Germinal center (tissue), 1 donor: ENCODE results near the gene STPG4.

Experiments
- DNase-seq: peaks from one replicate; pipeline ENCODE4 v3.0.0; 2012; ENCODE audit warnings: mixed read lengths, low spot score

Gene STPG4

GRCh38 chr2:47072018-47072691 is 83.0 kb downstream of the STPG4 start:
- DNase-seq = no peak

DNA sequence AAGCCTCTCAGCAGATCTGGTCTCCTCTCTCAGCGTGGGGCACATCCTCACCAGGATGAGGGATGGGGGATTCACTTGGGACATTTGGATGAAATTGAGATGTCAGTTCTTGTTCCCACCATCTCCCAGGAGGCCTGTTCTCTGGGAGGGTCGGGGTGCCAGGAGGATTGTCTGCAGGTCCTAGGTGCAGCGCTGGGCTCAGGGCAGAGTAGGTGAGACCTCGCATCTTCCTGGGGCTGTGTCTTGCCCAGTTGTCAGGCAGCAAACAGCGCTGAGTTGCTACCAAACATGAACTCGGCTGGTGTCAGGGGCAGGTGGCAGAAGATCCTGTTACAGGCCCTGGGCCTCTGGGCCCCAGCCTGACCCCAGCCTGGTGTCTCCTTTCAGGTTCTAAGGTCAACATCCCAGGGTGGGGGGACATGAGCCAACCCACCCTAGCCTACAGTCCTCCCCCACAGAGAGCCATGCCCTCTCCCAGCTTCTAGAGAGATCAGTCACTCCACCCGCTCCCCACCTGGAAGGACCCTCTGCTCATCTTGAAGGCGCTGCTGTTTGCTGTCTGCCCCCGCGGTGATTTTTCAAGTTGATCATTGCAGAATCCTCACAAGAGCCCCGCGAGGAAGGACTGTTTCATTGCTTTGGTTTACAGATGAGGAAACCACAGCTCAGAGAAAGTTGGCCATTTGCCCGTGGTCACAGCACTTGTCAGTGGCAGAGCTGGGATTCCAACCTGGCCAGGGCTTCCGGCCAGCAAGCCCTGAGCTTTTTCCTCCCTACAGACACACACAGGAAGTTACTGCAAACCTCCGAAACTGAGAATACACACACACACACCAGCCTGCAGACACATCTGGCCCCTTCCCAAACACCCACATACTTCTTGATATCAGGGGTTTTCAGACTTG is 83.9 kb downstream of the STPG4 start:
- DNase-seq = peak; percentile 30

GRCh38 chr2:47070155-47070919 is 84.8 kb downstream of the STPG4 start:
- DNase-seq = no peak

- DNase-seq = no peak
These were observed 85.4 kb downstream of the STPG4 start for GRCh38 chr2:47069628-47070154.

- no peak for DNase-seq
These were observed 86.0 kb downstream of the STPG4 start for GRCh38 chr2:47068981-47069627.

DNA sequence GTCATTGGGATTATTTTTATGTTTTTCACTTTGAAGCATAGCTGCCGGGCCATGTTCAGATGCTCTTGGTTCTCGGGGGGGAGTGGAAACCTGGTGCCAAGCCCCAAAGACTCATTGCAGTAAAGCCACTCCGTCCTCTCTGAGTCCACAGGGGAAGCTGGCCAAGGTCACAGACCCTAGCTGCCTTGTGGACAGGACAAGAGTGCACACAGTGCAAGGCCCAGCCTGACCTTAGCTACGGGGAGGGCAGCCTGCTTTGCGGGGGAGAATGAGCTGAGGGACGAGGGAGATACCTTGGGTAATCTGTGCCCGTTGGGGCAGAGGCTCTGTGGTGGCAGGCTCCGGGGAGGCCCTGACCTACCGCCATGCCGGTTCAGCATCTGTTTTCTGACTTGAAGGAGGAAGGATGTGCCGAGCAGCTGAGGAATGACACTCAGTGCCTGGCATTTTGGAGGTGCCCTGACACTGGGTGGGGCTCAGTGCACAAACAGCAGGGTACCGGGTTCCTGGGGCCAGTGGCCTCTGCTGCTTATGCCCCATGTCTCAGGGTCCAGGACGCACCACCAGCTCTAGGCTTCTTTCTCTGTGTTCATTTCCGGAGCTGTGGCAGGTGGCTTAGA is 87.2 kb downstream of the STPG4 start:
- DNase-seq = no peak

GRCh38 chr2:47065771-47066380 is 89.2 kb downstream of the STPG4 start:
- no peak for DNase-seq

- no peak for DNase-seq
These were observed 89.8 kb downstream of the STPG4 start for GRCh38 chr2:47065343-47065742.

DNA sequence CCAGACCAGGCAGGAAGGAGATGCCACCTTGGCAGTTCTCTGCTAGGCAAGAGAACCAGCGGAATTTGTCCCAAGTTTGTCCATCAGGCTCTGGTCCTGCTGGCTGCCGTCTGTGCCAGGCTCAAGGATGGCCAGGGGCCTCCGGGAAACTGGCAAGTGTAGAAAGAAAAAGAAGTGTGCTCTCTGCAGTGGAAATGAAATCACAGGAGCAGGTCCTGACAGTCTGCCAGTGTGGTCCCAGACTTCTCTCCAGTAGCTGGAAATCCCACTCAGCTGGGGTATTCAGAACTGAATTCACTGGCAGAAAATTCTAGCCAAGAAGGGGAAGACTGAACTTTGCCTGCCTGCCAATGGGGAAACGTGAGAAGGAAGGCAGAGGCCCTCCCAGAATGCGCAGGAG is 91.0 kb downstream of the STPG4 start:
- DNase-seq = no peak

GRCh38 chr2:47063538-47063930 is 91.6 kb downstream of the STPG4 start:
- no peak for DNase-seq

DNA sequence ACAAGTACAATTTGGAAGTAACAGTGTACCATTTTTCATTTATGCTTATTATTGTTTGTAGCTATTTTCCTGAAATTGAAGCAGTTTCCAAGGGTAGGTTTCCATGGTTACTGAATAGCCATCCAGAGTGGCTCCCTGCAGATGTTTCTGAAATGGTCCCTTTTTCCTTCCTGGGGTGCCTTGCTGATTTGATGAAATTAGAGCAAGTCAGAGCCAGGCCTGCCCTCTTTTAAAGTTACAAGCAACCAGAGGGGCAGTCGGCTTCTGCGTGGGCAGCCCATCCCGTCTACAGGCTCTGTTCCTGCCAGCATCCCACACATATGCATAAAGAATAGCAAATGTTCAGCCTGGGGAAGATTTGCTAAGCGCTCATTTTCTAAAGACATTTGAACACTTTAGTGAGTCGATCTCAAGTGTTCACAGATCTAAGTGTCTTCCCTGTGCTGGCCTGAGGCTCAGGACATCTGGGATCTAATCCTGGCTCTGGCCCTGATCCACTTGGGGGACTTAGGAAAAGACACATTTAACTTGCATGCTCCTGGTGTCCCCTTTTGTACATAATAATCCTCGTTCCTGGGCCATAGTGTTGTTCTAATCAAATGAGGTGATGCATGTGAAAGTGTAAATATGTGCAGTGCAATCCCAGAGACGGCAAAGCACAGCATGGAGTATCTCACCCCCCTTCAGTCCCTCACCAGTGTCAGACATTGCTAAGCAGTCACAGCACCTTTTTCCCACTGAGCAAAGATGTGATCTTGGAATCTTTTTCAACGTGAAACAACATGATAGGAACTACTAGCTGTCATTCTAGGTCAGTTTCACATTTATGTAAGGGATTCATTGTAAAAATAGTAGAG is 92.2 kb downstream of the STPG4 start:
- no peak for DNase-seq

DNA sequence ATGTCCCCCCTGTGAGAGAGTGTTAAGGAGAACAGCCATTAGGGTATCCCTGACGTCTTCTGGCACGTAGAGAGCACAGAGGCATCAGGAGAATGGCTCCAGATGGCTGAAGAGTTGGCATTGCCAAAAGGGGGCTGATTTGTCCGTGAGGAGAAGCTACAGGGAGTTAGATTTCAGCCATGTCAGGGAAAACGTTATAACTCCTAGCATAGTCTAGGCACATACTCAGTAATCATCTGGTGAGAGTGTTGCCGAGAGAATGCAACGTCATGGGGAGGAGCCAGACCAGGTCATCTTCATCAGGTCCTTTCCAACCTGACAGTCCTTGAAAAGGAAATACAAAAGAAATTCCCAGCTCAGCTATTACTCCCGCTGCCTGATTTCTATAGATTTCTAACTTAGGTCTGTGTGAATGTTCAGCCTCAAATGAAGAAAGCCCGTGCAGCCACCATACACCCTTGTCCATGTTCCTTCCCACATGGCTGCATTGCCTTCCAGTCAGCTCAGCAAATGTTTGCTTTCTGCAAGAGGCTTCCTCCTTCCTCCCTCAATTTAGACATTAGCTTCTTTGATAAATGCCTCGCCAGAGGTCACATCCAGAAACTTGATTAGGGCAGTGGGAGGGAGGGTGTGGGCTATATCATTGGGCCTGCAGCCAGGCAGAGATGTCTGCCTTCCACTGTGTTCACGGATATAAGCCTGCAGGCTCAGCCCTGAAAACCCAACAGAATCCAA is 93.0 kb downstream of the STPG4 start:
- DNase-seq = no peak

- no peak for DNase-seq
These were observed 94.4 kb downstream of the STPG4 start for GRCh38 chr2:47060652-47061170.

- no peak for DNase-seq
These were observed 96.8 kb downstream of the STPG4 start for GRCh38 chr2:47058003-47058931.

DNA sequence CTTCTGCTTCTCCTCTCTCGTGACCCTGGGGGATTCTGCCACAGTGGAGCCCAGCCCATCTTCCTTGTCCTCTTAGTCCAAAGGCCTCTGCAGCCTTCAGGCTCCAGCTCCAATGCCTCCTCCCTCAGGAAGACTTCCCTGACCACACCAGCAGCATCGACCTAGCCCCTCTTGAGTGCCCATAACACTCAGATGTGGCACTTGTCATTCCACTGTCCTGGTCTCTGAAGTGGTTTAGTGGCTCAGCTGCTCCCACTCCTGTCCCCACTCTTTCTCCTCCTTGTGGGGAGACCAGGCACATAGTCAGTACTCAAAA is 97.5 kb downstream of the STPG4 start:
- no peak for DNase-seq

DNA sequence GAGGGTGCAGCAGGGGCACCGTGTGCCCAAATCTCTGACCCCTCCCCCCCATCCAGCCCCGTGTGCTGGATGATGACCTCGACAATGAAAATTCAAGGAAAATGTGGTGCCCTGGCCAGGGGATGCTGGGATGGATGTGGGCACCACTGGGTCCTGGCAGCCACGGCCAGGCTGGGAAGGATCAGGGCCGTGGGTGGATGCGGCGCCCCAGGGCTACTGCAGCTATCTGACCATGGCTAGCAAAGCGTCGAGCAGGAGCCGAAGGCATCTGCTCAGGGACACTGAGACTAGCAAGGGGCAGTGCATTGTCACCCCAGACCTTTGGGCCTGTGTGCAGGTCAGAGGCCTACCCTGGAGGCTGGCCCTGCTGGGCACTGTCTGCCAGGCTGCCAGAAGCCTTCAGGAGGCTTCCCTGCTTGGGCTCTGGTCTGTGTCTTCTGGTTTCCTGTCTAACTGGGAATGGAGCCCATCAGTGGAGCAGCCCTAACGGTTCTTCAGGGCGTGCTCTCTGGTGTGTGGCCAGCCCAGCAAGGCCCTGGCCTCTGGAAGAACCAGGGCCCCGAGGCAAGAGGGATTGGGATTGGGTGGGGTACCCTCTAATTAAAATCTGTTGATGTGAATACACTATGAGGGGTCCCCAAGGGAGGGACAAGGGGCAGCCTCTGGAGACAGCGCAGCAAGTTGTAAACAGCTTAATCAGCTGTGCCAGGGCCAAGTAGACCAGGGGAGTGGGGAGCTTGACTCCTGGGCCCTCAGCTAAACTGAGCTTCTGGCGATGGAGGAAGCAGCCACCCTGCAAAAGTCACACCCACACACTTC is 98.0 kb downstream of the STPG4 start:
- DNase-seq = peak; percentile 54

DNA sequence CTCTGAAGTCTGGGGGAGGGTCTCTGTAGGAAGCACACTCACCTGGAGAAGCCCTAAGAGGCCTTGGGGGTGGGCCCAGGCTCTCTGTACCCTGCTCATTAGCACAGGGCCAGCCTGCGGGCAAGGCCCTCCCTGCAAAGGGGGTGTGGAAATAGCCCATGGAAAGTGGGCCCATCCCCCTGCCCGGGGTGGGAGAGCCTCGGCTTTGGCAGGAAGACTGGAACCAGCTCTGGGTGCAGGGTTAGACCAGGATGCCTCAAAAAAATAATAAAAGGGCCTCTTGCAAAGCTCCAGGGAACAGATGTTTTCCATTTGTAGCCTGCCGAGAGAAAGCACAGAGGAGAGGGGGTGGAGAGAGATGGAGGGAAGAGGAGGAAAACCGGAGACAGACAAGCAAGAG is 98.7 kb downstream of the STPG4 start:
- no peak for DNase-seq
